ENCODE measurements around the gene GOLGA5. TPM values are rescaled to one million over a fixed set of nuclear protein-coding genes. Genes with fewer than 3 reads are reported as not detected.

The GOLGA5 gene
- total and polyA plus RNA-seq, 2 donors (not counting 1 experiment from before 2014, with no cell fraction given): 13.3 to 23.1 TPM

DNA sequence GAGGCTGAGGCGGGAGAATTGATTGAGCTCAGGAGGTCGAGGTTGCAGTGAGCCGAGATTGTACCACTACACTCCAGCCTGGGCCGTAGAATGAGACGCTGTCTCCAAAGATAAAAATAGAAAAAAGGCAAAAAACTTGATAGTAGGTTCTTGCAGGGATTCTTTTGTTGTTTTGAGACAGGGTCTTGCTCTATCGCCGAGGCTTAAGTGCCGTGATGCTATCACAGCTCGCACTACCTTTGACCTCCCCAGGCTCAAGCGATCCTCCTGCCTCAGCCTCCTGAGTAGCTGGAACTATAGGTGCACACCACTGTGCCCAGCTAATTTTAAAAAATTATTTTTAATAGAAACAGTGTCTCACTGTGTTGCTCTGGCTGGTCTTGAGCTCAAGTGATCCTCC, 4.7 kb downstream of the GOLGA5 start:
- 100% methylated on average over 2 of the region's 10 CpGs for WGBS (ENCODE audit: insufficient coverage)
- H4K20me1 ChIP-seq (ENCODE audit: control insufficient read depth, insufficient read depth, low read length, poor library complexity, severe bottlenecking): peaks cover 46% of the 10 kb centered on the region
- peaks cover 76% of the 10 kb centered on the region for H3K79me2 ChIP-seq (ENCODE audit: control insufficient read depth, insufficient read depth, low read length)
- no peak overlapping the region for H2AFZ ChIP-seq (ENCODE audit: insufficient read depth, low read depth, low read length, poor library complexity, severe bottlenecking)
- TF ChIP-seq, protein P1, sequence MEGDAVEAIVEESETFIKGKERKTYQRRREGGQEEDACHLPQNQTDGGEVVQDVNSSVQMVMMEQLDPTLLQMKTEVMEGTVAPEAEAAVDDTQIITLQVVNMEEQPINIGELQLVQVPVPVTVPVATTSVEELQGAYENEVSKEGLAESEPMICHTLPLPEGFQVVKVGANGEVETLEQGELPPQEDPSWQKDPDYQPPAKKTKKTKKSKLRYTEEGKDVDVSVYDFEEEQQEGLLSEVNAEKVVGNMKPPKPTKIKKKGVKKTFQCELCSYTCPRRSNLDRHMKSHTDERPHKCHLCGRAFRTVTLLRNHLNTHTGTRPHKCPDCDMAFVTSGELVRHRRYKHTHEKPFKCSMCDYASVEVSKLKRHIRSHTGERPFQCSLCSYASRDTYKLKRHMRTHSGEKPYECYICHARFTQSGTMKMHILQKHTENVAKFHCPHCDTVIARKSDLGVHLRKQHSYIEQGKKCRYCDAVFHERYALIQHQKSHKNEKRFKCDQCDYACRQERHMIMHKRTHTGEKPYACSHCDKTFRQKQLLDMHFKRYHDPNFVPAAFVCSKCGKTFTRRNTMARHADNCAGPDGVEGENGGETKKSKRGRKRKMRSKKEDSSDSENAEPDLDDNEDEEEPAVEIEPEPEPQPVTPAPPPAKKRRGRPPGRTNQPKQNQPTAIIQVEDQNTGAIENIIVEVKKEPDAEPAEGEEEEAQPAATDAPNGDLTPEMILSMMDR (IDR thresholded peaks at IDR 0.05): no peak
- TF ChIP-seq EZH2 (IDR thresholded peaks at IDR 0.05; ENCODE audit: borderline replicate concordance, insufficient read depth, low read depth, low read length, poor library complexity, severe bottlenecking): no peak
- H3K9me3 Mint-ChIP-seq (ENCODE audit: insufficient read depth): no peaks in the 10 kb centered on the region
- no peak overlapping the region for H3K4me3 ChIP-seq (ENCODE audit: control extremely low read depth in 1 of 5, extremely low read depth in 1 of 5, insufficient read depth in 1 of 5, low read depth in 2 of 5, low read length in 4 of 5)
- peaks cover 0 to 2% (median under 1%) of the 10 kb centered on the region in 3 donors for H3K9me3 ChIP-seq (ENCODE audit: control extremely low read depth in 1 of 3, control insufficient read depth in 2 of 3, insufficient read depth in 1 of 3, low read length in 2 of 3)
- ATAC-seq (ENCODE audit: low read depth) (no peak), DNase-seq (no peak)
- H3K4me1 Mint-ChIP-seq: peaks cover 56% of the 10 kb centered on the region
- no peak overlapping the region for H3K9ac ChIP-seq (ENCODE audit: low read length)
- H3K27ac Mint-ChIP-seq: no peak overlapping the region
- H3K27ac ChIP-seq (ENCODE audit: low read length in 2 of 2): no peak overlapping the region
- H3K4me3 Mint-ChIP-seq: no peak overlapping the region
- intact Hi-C loops (cut with micrococcal nuclease): loop anchor here (10.0 kb wide), 1 partner anchor 386 kb away; the partner anchor contains the start of genes LYSET and MOAP1
- ChIA-PET POLR2A (no interaction called here), CTCF (interaction anchor here (0.6 to 0.7 kb wide), 4 partner anchors 13 to 407 kb away, joined by 3 to 7 read pairs (median 4); no protein-coding TSS in a partner anchor)
- H3K27me3 ChIP-seq (replicated peaks in 1 of 4; ENCODE audit: control extremely low read depth in 1 of 4, control insufficient read depth in 3 of 4, insufficient read depth in 4 of 4, low read length in 3 of 4): no peaks in the 10 kb centered on the region
- H3K27me3 Mint-ChIP-seq: no peaks in the 10 kb centered on the region
- no peak overlapping the region for H3K4me2 ChIP-seq (replicated peaks; ENCODE audit: low read depth, low read length, poor library complexity, severe bottlenecking)
- H3K4me1 ChIP-seq (ENCODE audit: control insufficient read depth in 2 of 2, insufficient read depth in 2 of 2, low read length in 2 of 2): peaks cover 19 to 32% of the 10 kb centered on the region in 2 donors
- H3K36me3 ChIP-seq (replicated peaks in 1 of 2; ENCODE audit: control extremely low read depth in 1 of 2, control insufficient read depth in 1 of 2, extremely low read depth in 1 of 2, insufficient read depth in 2 of 2, low read length in 1 of 2): peaks cover 13 to 36% of the 10 kb centered on the region in 2 experiments

DNA sequence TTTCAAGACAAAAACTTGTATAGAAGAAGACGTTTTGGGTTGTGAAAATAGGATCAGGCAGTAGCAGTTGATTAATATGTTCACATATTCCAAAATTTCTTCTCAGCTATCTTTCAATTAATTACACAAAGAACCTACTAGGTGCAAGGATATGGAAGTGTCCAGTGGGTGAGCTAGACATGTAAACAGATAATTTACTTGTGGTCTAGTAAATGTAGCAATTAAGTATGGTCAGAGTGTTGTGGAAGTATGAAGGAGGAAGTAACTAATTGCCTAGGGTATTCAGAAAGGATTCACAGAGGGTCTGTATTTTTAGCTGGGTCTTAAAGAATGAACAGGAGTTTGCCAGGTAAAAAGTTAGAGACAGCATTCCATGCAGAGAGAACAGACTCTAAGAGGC, 5.9 kb downstream of the GOLGA5 start:
- Histone ChIP-seq H3K36me3 (replicated peaks in 1 of 2; ENCODE audit: control extremely low read depth in 1 of 2, control insufficient read depth in 1 of 2, extremely low read depth in 1 of 2, insufficient read depth in 2 of 2, low read length in 1 of 2) (peaks cover 13 to 39% of the 10 kb centered on the region in 2 experiments), H3K27ac (ENCODE audit: low read length in 2 of 2) (peak overlapping the region in 1 of 2 donors; percentile 9), H3K4me2 (replicated peaks; ENCODE audit: low read depth, low read length, poor library complexity, severe bottlenecking) (peak overlapping the region; percentile 28), H2AFZ (ENCODE audit: insufficient read depth, low read depth, low read length, poor library complexity, severe bottlenecking) (no peak overlapping the region), H3K27me3 (replicated peaks in 1 of 4; ENCODE audit: control extremely low read depth in 1 of 4, control insufficient read depth in 3 of 4, insufficient read depth in 4 of 4, low read length in 3 of 4) (no peaks in the 10 kb centered on the region), H3K4me3 (ENCODE audit: control extremely low read depth in 1 of 5, extremely low read depth in 1 of 5, insufficient read depth in 1 of 5, low read depth in 2 of 5, low read length in 4 of 5) (no peak overlapping the region), H3K4me1 (ENCODE audit: control insufficient read depth in 2 of 2, insufficient read depth in 2 of 2, low read length in 2 of 2) (peaks cover 12 to 28% of the 10 kb centered on the region in 2 donors), H4K20me1 (ENCODE audit: control insufficient read depth, insufficient read depth, low read length, poor library complexity, severe bottlenecking) (peaks cover 52% of the 10 kb centered on the region), H3K9me3 (ENCODE audit: control extremely low read depth in 1 of 3, control insufficient read depth in 2 of 3, insufficient read depth in 1 of 3, low read length in 2 of 3) (peaks cover 0 to 2% (median 0%) of the 10 kb centered on the region in 3 donors), H3K79me2 (ENCODE audit: control insufficient read depth, insufficient read depth, low read length) (peaks cover 81% of the 10 kb centered on the region), H3K9ac (ENCODE audit: low read length) (no peak overlapping the region)
- ATAC-seq (ENCODE audit: low read depth) (no peak), DNase-seq (no peak)
- Mint-ChIP-seq H3K27me3 (no peaks in the 10 kb centered on the region), H3K9me3 (ENCODE audit: insufficient read depth) (no peaks in the 10 kb centered on the region), H3K4me3 (peak overlapping the region; percentile 55), H3K4me1 (peaks cover 58% of the 10 kb centered on the region), H3K27ac (no peak overlapping the region)
- ChIA-PET POLR2A (no interaction called here), CTCF (interaction anchor here (0.6 to 1.5 kb wide), 3 partner anchors 9 to 206 kb away, joined by 3 to 5 read pairs (median 4); no protein-coding TSS in a partner anchor)
- TF ChIP-seq, protein P1 (IDR thresholded peaks at IDR 0.05): no peak
- no peak for TF ChIP-seq EZH2 (IDR thresholded peaks at IDR 0.05; ENCODE audit: borderline replicate concordance, insufficient read depth, low read depth, low read length, poor library complexity, severe bottlenecking)
- intact Hi-C loops (cut with micrococcal nuclease): no loop called here
- WGBS (ENCODE audit: insufficient coverage): no CpG with 5 or more reads among the region's 1 CpG
